HG03521 (cell line): ENCODE measurements around the gene AIP.
"Not testable (repeated sequence)": the region's sequence is repeated elsewhere in the genome, so short reads cannot be mapped to it uniquely, and the experiment has no call there.

Source experiments
- ATAC-seq: cut with Tn5 transposase; IDR thresholded peaks from one replicate; pipeline ENCODE4 v1.9.1; 2021; ENCODE audit warnings: mild to moderate bottlenecking, moderate library complexity; ENCODE audit not compliant: unreplicated experiment

The AIP gene

DNA sequence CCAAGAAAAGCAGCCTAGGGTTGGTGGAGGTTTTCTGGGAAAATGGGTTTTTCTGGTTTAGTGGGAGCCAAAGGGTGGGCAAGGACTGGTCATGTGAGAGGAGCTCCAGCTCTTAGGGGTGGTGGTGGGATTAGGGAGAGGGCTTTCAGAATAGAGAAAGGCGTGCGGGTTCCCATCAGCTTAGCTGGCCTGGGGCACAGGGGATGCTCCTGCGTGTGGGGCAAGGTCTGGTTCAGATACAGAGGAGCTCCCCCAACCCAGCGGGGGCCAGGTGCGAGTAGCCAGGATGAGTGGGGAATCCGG is 14.4 kb upstream of the AIP start:
- no peak for ATAC-seq

DNA sequence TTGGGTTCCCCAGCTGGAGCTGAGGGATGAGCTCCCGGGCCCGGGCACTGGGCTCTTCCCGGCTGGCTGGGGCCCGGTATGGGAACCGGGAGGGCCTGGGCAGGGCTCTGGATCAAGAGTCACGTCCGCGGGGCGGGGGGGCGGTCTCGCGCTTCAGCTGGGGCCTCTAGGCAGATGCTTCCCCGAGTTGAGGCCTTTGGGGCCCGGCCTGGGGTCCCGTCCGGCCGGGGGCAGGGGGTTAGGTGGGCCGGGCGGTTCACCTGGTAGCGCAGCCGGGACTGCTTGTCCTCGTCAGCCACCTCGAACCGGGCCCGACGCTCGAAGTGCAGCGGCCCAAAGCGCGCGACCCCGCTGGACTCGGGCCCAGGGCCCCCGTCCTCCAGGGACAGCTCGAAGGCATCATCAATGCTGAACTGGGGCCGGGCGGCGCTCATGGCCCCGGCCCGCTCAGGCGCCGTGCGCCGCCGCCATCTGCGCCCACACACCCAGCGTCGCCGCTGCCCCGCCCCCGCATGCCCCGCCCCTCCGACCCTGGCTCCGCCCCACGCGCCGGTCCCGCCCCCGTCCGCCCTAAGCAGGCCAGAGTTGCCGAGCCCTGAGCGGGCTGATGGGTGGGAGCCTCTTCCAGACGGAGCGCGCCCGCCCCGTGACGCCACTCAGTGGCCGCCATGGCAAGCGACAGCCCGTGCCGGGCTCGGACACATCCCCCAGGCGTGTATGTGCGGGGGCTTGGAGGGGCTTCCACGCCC is 13.9 kb upstream of the AIP start, which contains the start of gene TMEM134:
TSS of gene TMEM134 (minus strand) at position 493 of the 749 bp plus-strand sequence. CDS start at position 434, 59 bp downstream.
- peak; percentile 66 for ATAC-seq

DNA sequence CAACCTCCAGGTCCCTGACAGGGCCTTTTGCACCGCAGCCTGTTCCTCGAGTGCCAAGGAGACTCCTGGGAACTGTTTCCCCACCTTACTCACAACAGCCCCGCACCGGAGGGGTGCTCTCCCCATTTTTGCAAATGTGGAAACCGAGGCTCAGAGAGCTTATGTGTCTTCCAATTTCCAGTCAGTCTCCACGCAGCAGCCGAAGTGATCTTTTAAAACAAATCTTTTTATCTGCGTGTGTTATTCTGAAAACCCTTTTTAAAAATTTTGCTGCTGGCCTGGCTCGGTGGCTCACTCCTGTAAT is 13.4 kb upstream of the AIP start:
- no peak for ATAC-seq

DNA sequence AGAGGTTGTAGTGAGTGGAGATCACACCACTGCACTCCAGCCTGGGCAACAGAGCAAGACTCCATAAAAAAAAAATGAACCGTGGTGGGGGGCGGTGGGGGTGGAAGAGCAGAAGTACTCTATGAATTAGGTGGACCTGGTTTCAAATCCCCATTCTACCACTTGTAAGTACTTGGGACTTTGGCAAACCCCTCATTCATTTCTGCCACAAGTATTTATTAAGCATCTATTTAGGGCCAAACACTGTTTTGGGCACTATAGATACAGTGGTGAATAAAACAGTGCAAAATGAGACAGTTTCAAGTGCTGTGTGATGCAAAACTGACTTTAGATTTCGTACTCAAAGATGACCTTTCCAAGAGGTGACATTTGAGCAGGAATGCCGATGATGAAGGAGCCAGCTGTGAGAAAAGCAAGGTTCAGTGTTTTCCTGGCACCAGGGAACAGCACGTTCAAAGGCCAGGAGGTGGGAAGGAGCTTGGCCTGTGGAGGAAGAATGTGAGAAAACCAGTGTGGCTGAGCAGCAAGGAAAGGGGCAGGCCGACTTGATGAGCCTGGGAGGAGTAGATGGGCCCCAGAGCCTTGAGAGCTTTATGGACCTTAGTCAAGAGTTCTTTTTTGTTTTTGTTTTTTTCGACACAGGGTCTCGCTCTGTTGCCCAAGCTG is 12.4 kb upstream of the AIP start:
- ATAC-seq: no peak

DNA sequence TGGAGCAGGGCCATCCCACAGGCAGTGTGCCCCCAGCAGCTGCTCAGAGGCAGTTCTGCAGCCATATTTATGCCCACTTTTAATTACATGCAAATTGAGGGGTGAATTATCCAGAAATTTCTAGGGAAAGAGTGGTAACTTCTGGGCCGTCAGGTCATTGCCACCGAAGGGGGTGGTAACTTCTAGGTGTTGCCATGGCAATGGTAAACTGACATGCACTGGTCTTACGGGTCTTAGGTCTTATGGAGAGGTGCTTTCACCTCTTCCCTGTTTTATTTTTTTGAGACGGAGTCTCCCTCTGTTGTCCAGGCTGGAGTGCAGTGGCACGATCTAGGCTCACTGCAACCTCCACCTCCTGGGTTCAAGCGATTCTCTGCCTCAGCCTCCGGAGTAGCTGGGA is 9.9 kb upstream of the AIP start:
- no peak for ATAC-seq

DNA sequence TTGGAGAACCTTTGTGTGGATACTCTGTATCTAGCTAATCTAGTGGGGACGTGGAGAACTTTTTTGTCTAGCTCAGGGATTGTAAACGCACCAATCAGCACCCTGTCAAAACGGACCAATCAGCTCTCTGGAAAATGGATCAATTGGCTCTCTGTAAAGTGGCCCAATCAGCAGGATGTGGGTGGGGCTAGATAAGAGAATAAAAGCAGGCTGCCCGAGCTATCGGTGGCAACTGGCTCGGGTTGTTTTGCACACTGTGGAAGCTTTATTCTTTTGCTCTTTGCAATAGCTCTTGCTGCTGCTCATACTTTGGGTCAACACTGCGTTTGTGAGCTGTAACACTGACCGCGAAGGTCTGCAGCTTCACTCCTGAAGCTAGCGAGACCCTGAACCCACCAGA is 6.1 kb upstream of the AIP start:
- ATAC-seq: not testable (repeated sequence)

DNA sequence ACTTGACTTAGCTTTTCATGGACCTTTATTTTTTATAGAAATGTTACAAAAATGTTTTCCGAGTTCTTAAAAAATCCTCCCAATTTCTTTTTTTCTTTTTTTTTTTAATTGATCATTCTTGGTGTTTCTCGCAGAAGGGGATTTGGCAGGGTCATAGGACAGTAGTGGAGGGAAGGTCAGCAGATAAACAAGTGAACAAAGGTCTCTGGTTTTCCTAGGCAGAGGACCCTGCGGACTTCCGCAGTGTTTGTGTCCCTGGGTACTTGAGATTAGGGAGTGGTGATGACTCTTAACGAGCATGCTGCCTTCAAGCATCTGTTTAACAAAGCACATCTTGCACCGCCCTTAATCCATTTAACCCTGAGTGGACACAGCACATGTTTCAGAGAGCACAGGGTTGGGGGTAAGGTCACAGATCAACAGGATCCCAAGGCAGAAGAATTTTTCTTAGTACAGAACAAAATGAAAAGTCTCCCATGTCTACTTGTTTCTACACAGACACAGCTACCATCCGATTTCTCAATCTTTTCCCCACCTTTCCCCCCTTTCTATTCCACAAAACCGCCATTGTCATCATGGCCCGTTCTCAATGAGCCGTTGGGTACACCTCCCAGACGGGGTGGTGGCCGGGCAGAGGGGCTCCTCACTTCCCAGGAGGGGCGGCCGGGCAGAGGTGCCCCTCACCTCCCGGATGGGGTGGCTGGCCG is 5.3 kb upstream of the AIP start:
- ATAC-seq: not testable (repeated sequence)

DNA sequence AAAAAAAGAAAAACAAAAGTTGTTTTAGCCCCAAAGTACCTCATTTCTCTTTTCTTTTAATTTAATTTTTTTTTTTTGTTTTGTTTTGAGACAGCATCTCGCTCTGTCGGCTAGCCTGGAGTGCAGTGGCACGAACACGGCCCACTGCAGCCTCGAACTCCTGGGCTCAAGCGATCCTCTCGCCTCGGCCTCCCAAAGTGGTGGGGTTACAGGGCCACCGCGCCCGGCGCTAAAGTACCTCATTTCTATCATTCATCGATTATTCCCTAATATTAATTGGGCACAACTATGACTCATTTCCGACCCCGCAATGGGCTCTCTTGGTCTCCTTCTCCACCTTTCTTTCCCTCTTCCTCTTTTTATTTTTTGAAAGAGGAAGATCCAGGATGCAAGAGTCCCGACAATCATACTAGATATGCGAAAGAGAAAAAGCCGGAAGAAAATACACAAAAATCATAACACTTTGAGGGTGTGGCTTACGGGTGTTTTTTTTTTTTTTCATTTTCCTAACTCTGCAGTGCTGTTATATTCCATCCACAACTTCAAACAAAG is 475 bp upstream of the AIP start:
- ATAC-seq: no peak

DNA sequence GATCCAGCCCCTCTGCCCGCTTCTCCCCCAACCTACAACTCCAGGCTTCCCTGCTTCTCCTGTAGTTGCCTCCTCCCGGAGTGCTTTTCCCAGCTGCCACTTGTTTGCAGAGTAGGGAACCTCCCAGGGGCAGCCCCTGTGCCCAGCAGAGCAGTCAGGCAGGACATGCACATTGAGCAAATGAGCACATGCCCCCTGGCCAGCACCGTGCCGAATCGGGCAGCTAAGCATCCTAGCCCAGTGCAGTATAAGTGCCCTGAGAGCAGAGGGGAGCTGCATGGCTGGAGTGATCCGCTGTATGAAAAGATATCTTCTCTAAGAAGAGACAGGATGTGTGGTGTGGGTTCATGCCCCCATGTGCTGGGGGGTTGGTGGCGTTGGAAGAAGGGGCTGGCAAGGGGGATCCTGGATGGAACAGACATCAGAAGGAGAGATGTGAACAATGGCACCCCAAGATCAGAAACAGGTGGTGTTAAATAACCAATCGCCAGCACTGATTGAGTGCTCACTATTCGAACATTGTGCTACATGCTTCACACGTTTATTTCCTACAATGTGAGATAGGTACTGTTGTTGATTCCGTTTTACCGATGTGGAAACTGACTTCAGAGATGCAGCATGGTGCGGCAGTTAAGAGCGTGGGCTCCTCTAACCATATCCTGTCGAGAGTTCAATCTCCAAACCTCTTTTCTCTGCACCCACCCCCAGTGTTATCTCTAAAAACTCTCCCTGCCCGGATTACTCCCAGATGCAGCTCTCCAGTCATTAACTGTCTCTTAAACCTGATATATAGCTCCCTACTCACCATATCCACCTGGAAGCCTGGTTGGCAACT is 1.2 kb downstream of the AIP start:
- ATAC-seq: no peak

DNA sequence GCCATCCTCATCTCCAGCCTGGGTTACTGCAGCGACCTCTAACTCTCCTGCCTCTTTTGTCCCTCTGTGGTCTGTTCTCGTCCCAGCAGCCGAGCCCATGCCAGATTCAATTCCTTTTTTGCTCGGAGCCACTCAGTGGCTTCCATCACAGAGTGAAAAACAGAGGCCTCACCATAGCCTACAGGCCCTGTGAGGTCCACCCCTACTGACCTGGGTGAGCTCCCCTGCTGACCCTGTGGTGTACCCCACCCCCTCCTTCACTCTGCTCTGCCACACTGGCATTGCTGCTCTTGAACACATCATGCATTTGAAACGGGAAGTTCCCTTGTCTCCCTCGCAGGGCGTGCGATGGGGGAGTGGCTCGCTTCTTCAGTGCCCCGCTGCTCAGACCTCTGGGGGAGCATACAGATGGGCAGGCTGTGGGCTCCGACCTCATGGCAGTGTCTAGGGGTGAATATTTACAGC is 2.1 kb downstream of the AIP start:
- no peak for ATAC-seq

DNA sequence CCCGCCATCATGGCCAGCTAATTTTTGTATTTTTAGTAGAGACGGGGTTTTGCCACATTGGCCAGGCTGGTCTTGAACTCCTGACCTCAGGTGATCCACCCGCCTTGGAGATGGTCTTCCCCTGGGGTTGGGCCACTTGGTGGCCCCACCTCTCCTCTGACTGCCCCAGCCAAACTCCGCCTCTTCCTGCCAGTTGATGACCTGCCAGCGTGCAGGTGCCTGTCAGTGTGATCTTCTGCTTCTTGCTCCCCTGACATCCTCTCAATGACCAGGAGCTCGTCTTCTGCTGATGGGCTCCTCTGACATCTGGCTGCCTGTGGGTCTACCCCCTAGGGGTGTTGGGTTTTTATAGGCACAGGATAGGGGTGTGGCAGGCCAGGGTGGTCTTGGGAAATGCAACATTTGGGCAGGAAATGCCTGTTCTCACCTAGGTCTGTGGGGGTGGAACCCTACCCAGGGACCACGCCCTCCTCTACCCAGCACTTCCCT is 3.1 kb downstream of the AIP start:
- not testable (repeated sequence) for ATAC-seq

DNA sequence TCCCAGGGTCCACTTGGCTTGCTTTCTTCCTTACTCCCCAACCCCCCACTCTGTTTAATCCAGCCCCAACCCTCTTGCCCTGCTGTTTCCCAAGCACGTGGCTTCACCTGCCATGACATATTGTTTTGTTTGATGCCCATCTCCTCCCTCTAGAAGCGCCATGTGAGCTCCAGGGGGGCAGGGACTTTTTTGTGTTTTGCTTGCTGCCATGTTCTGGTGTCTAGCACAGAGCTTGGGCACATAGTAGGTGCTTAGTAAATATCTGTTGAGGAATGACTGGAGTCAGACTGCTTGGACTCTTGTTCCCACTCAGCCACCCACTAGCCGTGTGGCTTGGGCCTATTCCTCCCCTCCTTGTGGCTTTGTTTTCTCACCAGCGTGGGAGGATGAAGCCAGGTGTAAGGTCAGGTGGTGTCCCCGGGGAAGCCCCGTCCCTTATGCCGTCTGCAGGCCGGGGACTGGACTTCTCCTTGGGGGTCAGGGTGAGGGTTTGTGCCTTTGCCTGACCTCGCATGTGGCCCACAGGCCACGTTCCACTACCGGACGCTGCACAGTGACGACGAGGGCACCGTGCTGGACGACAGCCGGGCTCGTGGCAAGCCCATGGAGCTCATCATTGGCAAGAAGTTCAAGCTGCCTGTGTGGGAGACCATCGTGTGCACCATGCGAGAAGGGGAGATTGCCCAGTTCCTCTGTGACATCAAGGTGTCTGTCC is 3.8 kb downstream of the AIP start:
- no peak for ATAC-seq

DNA sequence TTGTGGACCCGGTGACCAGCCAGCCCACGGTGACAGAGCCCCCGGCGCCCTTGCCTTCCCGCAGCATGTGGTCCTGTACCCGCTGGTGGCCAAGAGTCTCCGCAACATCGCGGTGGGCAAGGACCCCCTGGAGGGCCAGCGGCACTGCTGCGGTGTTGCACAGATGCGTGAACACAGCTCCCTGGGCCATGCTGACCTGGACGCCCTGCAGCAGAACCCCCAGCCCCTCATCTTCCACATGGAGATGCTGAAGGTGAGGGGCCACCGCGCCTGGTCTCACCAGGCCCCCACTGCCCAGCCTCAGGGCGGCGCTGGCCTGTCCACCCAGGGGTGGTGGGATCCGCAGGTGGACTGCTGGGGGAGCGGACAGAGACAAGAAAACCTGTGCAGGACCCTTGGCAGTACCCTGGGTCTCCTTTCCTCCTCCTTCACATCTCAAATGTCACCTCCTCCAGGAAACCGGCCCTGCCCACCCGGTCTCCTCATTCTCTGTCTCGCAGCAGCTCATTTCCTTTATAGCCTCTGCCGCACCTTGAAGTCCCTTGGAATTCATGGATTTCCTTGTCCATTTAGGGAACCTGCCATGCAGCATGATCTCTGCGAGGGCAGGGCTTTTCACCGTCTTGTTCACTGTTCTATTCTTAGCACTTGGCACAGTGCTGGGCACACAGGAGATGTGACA is 6.5 kb downstream of the AIP start:
- ATAC-seq: no peak

DNA sequence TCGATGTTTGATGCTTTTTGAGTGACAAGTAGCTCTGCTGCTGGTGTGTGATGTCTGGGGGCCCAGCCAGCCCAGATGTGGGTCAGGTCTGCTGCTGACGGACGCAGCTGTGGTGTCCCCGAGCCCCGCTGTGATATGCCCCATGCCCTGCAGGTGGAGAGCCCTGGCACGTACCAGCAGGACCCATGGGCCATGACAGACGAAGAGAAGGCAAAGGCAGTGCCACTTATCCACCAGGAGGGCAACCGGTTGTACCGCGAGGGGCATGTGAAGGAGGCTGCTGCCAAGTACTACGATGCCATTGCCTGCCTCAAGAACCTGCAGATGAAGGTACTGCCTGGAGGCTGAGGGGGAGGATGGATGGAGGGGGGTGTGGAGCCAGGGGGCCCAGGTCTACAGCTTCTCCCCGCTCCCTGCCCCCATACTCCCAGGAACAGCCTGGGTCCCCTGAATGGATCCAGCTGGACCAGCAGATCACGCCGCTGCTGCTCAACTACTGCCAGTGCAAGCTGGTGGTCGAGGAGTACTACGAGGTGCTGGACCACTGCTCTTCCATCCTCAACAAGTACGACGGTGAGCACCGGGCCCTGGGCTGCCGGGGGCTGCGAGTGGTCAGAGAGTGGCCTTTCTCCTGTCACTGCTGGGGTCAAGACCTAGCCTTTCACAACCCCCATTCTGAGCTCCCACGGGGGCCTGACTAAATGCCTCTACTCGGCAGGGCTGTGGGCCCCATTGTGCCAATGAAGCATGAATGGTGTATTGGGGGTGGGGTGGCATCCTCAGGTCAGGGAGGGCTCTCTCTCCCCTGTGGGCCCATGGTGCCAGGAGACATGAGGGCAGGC is 7.3 kb downstream of the AIP start:
- ATAC-seq: no peak

DNA sequence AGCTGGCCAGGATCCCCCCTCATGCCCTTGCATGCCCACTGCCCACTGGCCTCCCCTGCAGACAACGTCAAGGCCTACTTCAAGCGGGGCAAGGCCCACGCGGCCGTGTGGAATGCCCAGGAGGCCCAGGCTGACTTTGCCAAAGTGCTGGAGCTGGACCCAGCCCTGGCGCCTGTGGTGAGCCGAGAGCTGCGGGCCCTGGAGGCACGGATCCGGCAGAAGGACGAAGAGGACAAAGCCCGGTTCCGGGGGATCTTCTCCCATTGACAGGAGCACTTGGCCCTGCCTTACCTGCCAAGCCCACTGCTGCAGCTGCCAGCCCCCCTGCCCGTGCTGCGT is 7.9 kb downstream of the AIP start:
- ATAC-seq: no peak

DNA sequence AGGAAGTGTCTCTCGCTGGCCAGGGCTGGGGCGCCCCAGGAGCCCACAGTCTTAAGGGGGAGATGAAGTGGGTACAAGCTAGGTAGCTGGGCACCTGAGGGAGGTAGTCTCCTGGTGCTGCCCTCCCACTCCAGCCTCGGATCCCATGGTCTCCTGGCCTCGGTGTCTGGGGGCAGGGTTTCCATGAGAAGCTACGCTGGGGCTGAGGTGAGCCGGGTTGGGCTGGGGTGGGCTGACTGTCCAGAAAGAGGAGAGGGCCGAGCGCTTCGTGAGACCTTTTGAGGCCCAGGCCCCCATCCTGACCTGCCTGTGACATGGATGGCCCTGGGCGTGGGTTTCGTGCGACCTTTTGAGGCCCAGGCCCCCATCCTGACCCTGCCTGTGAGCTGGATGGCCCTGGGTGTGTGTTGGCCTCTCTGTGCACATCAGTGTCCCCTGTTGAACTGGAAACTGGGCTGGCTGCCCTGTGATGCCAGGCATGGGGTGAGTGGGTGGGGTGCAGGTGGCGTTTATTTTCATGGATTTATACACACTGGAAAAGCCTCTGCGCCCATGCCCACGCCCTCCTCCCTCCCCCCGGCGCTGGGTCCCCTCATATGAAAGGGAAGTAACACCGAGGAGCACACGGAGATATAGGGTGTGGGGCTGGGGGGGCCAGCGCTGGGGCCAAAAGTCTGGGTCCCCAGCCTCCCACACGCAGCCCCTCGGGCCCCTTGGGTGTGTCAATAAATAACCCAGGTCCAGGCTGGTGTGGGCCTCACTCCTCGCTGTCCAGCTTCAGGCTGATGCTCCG is 8.6 kb downstream of the AIP start:
- ATAC-seq: no peak

DNA sequence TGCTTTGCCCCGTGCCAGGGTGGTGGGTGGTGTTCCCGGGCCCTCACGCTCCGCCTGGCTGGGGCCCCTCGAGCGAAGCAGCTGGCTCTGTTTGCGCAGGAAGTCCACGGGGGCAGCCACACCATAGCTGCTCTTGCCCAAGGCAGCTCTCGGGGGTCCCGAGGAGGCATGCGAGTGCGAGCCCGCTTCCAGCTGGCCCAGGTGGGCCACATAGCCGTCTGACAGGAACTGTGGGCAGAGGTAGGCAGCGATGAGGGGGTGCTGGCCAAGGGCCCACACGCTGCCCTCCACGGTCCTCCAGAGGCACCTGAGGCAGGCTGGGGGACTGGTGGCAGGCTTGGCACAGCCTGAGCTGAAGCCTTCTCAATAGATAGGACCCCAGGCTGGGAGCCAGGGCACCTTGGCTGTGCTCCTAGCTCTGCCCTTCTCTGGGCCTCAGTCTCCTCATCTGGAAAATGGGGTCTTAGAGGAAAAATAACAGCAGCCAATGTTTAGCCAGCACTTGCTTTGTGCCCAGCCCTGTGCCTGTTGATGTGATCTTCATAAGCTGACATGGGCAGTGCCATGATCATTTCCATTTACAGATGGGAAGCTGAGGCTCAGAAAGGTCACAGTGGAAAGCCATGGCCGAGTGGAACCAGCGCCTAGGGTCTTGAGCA is 9.4 kb downstream of the AIP start:
- no peak for ATAC-seq
